ENCODE results near the gene CSNK1A1L. TPM values are rescaled to one million over a fixed set of nuclear protein-coding genes. Genes with fewer than 3 reads are reported as not detected.
"Not testable (repeated sequence)": the region's sequence is repeated elsewhere in the genome, so short reads cannot be mapped to it uniquely, and the experiment has no call there.

Gene CSNK1A1L
- total RNA-seq, 1 experiment from 2014 or later, result not detected

DNA sequence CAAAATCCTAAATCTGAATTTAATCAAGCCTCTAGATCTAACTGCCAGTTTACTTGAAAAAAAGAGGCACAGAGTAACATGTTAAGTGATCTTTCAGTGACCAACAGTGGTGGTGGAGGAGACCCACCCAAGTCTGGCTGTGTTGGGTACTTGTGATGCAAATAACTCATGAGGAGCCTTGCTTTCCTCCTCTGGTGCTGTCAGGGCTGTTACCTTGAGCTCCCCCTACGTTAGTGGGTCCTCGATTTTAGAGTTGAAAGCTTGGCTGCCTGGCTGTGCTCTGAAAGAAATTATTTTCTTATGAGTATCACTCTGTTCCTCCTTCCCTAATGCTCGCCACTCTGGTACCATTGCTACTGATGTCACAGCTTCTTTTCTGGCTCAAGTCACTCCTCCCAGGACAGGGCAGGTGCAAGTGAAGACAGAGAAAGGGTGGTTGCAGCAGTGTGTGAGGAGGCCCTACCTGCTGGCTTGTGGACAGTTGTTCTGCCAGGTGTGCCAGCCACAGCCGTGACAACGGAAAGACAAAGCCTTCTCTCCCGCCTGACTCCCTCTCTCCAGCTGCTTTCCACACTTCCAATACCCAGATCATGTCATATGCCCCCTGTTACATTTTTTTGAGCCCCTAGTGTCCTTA, 39.5 kb downstream of the CSNK1A1L start:
- TF ChIP-seq CTCF (IDR thresholded peaks at IDR 0.05; ENCODE audit: insufficient read depth in 1 of 2, low read depth in 1 of 2, low read length in 1 of 2, severe bottlenecking in 1 of 2, unreplicated experiment in 1 of 2), result no peak
- intact Hi-C loops (cut with micrococcal nuclease; ENCODE audit: unreplicated experiment), result no loop called here
- no peak overlapping the region for H3K4me3 ChIP-seq (ENCODE audit: low read depth, low read length)
- H3K4me1 Mint-ChIP-seq (ENCODE audit: low read depth, unreplicated experiment), result no peaks in the 10 kb centered on the region
- peaks cover 7% of the 10 kb centered on the region for H3K27me3 Mint-ChIP-seq (ENCODE audit: insufficient read depth, unreplicated experiment)
- no peaks in the 10 kb centered on the region for H3K36me3 ChIP-seq (ENCODE audit: control insufficient read depth, insufficient read depth, low read length)
- BruUV-seq (replicated peaks), result no TSS peak
- no peaks in the 10 kb centered on the region for H3K9me3 ChIP-seq
- H3K27ac Mint-ChIP-seq (ENCODE audit: unreplicated experiment), result no peak overlapping the region
- H3K4me3 Mint-ChIP-seq (ENCODE audit: unreplicated experiment), result no peak overlapping the region
- ChIA-PET POLR2A (no interaction called here), CTCF (no interaction called here)
- no peaks in the 10 kb centered on the region for H3K4me1 ChIP-seq
- no peaks in the 10 kb centered on the region; the same call in 1 of the 2 replicates for H3K27me3 ChIP-seq (replicated peaks; ENCODE audit: control insufficient read depth, insufficient read depth, low read length)
- no peaks in the 10 kb centered on the region for H3K36me3 Mint-ChIP-seq (ENCODE audit: insufficient read depth, unreplicated experiment)
- no peaks in the 10 kb centered on the region for H3K9me3 Mint-ChIP-seq (ENCODE audit: unreplicated experiment)
- no peak for DNase-seq

GRCh38 chr13:37059848-37060192, 45.6 kb downstream of the CSNK1A1L start:
- POLR2A ChIA-PET, result no interaction called here
- Histone ChIP-seq H3K9me3 (no peaks in the 10 kb centered on the region), H3K4me1 (peaks cover 7% of the 10 kb centered on the region; the same call in 1 of the 2 replicates), H3K36me3 (ENCODE audit: control insufficient read depth, insufficient read depth, low read length) (no peaks in the 10 kb centered on the region), H3K27me3 (replicated peaks; ENCODE audit: control insufficient read depth, insufficient read depth, low read length) (no peaks in the 10 kb centered on the region), H3K4me3 (ENCODE audit: low read depth, low read length) (peak overlapping the region; percentile 72)
- TF ChIP-seq CTCF (IDR thresholded peaks at IDR 0.05; ENCODE audit: insufficient read depth in 1 of 2, low read depth in 1 of 2, low read length in 1 of 2, severe bottlenecking in 1 of 2, unreplicated experiment in 1 of 2), result no peak
- H3K4me3 Mint-ChIP-seq (ENCODE audit: unreplicated experiment), result peak overlapping the region; percentile 98
- peaks cover 16% of the 10 kb centered on the region for H3K36me3 Mint-ChIP-seq (ENCODE audit: insufficient read depth, unreplicated experiment)
- peaks cover 7% of the 10 kb centered on the region for H3K27me3 Mint-ChIP-seq (ENCODE audit: insufficient read depth, unreplicated experiment)
- intact Hi-C loops (cut with micrococcal nuclease; ENCODE audit: unreplicated experiment), result loop anchor here (2.0 kb wide), 1 partner anchor 59 kb away; the partner anchor contains the start of gene EXOSC8
- no peak for DNase-seq
- CTCF ChIA-PET, result no interaction called here
- no TSS peak for BruUV-seq (replicated peaks)
- peak overlapping the region; percentile 98 for H3K27ac Mint-ChIP-seq (ENCODE audit: unreplicated experiment)
- no peaks in the 10 kb centered on the region for H3K9me3 Mint-ChIP-seq (ENCODE audit: unreplicated experiment)
- no peaks in the 10 kb centered on the region for H3K4me1 Mint-ChIP-seq (ENCODE audit: low read depth, unreplicated experiment)

DNA sequence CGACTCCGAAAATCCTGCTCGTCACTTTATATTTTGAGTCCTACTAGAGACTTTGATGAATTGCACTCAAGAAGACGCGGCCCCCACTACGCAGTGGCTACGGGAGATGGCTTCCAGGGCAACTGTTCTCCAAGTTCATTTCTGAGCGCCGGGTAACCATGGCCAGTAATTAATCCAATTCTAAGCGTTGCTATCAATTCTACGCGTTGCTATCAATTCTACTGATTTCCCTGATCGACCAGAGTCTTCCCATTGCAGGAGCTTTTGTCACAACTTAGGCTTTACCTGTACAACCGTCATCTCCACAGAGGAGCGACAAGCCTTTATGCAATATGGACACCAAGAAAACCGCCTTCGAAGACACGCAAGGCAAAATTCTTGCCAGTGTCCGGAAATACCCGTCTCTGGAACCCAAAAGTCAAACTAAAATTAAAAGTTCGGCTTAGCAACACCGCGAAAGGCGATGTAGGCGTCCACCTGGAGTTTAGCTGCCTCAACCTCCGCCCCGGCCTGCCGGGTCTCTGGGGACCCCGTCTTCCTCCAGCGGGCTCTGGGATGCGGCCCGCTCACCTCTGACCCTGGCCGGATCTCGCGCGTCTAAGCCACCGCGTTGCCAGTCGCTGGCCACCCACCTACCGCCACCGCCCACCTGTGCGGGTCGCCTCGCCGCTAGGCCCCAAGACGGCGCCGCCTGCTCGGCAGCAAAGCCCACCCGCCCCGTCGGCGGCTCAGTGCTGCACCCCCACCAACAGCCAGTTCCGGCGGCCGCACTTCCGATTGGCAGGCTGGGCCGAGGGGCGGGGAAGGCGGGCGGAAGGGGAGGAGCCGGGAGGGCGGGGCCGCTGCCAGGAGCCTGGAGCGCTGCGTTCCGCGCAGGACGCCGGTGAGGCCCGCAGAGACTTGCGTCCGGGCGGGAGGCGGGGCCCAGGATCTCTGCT, 46.3 kb downstream of the CSNK1A1L start, which contains the start of gene SUPT20H:
Gene SUPT20H (minus strand): TSS at position 779 of the 938 bp plus-strand sequence. CDS start 8,198 bp downstream, outside the sequence.
- DNase-seq, result peak; percentile 92 to 94
- CTCF ChIA-PET, result no interaction called here
- intact Hi-C loops (cut with micrococcal nuclease; ENCODE audit: unreplicated experiment), result loop anchor here (2.0 kb wide), 1 partner anchor 58 kb away; the partner anchor contains the start of gene EXOSC8
- H3K9me3 Mint-ChIP-seq (ENCODE audit: unreplicated experiment), result no peaks in the 10 kb centered on the region
- Histone ChIP-seq H3K4me3 (ENCODE audit: low read depth, low read length) (peak within 1 kb of the TSS; percentile 72), H3K36me3 (ENCODE audit: control insufficient read depth, insufficient read depth, low read length) (no peaks in the 10 kb centered on the region), H3K27me3 (replicated peaks; ENCODE audit: control insufficient read depth, insufficient read depth, low read length) (no peaks in the 10 kb centered on the region), H3K4me1 (peaks cover 7% of the 10 kb centered on the region; the same call in 1 of the 2 replicates), H3K9me3 (no peaks in the 10 kb centered on the region)
- no peak for TF ChIP-seq CTCF (IDR thresholded peaks at IDR 0.05; ENCODE audit: insufficient read depth in 1 of 2, low read depth in 1 of 2, low read length in 1 of 2, severe bottlenecking in 1 of 2, unreplicated experiment in 1 of 2)
- POLR2A ChIA-PET, result no interaction called here
- H3K27ac Mint-ChIP-seq (ENCODE audit: unreplicated experiment), result peak within 1 kb of the TSS; percentile 98
- H3K27me3 Mint-ChIP-seq (ENCODE audit: insufficient read depth, unreplicated experiment), result peaks cover 7% of the 10 kb centered on the region
- H3K4me1 Mint-ChIP-seq (ENCODE audit: low read depth, unreplicated experiment), result no peaks in the 10 kb centered on the region
- peaks cover 22% of the 10 kb centered on the region for H3K36me3 Mint-ChIP-seq (ENCODE audit: insufficient read depth, unreplicated experiment)
- peak within 1 kb of the TSS; percentile 98 for H3K4me3 Mint-ChIP-seq (ENCODE audit: unreplicated experiment)
- TSS peak; percentile 63 for BruUV-seq (replicated peaks)

DNA sequence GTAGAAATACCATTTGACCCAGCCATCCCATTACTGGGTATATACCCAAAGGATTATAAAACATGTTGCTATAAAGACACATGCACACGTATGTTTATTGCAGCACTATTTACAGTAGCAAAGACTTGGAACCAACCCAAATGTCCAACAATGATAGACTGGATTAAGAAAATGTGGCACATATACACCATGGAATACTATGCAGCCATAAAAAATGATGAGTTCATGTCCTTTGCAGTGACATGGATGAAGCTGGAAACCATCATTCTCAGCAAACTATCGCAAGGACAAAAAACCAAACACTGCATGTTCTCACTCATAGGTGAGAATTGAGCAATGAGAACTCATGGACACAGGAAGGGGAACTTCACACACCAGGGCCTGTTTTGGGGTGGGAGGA, 49.2 kb downstream of the CSNK1A1L start:
- H3K36me3 ChIP-seq (ENCODE audit: control insufficient read depth, insufficient read depth, low read length); CTCF ChIA-PET; H3K4me3 ChIP-seq (ENCODE audit: low read depth, low read length); H3K27me3 ChIP-seq (replicated peaks; ENCODE audit: control insufficient read depth, insufficient read depth, low read length); H3K4me1 ChIP-seq; H3K27ac Mint-ChIP-seq (ENCODE audit: unreplicated experiment); H3K9me3 Mint-ChIP-seq (ENCODE audit: unreplicated experiment); H3K9me3 ChIP-seq; BruUV-seq (replicated peaks); H3K27me3 Mint-ChIP-seq (ENCODE audit: insufficient read depth, unreplicated experiment); H3K4me1 Mint-ChIP-seq (ENCODE audit: low read depth, unreplicated experiment); H3K4me3 Mint-ChIP-seq (ENCODE audit: unreplicated experiment); DNase-seq; POLR2A ChIA-PET; intact Hi-C loops (cut with micrococcal nuclease; ENCODE audit: unreplicated experiment): not testable (repeated sequence)
- H3K36me3 Mint-ChIP-seq (ENCODE audit: insufficient read depth, unreplicated experiment), result peaks cover 30% of the 10 kb centered on the region

All from Caco-2 (cell line).